Lower leg skin (tissue), 4 donors: ENCODE results near the gene CRYL1. TPM values are rescaled to one million over a fixed set of nuclear protein-coding genes. Genes with fewer than 3 reads are reported as not detected.

Experiments used
- DNase-seq, 2 donors: peaks; one replicate each; pipeline ENCODE4 v3.0.0-alpha.2; 2019; ENCODE audit warnings: low spot score in 2 of 2
- H3K4me3 ChIP-seq: fragments of 200-600 bp; sonication (generic); 2 replicates; pipeline ENCODE4 v1.5.1; 2017; ENCODE audit warnings: mild to moderate bottlenecking, low read depth; ENCODE audit not compliant: poor library complexity, severe bottlenecking
- POLR2A ChIP-seq, 2 donors: fragments of 450-650 bp; IDR thresholded peaks; one replicate each; pipeline ENCODE4 v1.6.1; 2016 to 2017; ENCODE audit warnings: antibody characterized with exemption in 2 of 2, mild to moderate bottlenecking in 1 of 2, moderate library complexity in 1 of 2
- WGBS, 2 donors: methylation state at CpG; one replicate each; pipeline ENCODE4 v1.1.5; 2018; 5-methylcytosine and 5-hydroxymethylcytosine counted together
- intact Hi-C: fragments of 100-400 bp; cut with DNase I; formaldehyde crosslinking; loops from one replicate; pipeline ENCODE4 v1.15.0; 2023; ENCODE audit warnings: low total_unique reads
- total RNA-seq, 4 donors: library from RNA; depleted of rRNA; stranded (reverse); fragments of >200 nt; gene quantifications; one replicate each; pipeline ENCODE4 v1.1.0, GENCODE V29; 2016
- TF ChIP-seq, protein P1 (sequence below), 3 donors: fragments of 450-650 bp; IDR thresholded peaks; one replicate each; pipeline ENCODE4 v1.5.1; 2016; ENCODE audit warnings: antibody characterized with exemption in 3 of 3, mild to moderate bottlenecking in 3 of 3, moderate library complexity in 2 of 3

CRYL1 gene
- total RNA-seq, 4 donors from 2014 or later: 10.3 to 21.4 (median 16.8) TPM

DNA sequence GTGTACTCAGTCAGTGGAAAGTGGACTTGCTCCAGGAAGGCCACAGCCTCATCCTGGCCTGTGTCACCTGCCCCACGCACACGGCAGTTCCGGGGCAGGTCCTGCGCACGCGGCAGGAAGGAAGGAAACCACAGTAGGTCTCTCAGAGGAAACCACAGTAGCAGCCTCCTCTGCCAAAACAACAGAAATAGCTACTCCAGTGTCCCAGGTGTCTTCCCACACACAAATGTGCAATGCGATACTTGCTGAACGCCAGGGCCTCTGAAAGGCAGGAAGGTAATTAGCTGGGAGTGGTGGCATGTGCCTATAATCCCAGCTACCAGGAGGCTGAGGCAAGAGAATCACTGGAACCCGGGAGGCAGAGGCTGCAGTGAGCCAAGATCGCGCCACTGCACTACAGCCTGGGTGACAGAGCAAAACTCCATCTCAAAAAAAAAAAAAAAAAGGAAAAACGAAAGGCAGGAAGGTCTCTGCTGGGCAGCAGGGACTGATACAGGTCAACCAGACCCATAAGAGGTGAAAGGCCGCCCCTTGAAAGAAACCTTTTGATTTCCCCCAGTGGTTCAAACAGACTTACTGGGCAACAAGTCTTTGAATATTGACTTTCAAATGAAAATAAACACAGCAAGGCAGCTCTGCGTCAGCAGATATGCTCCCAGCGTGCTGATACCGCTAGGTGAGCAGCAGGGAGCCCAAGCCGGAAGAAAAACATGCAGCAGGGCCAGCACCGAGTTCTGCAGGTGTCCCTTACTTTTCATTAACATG lies 49.5 kb downstream of the CRYL1 start:
- H3K4me3 ChIP-seq: no peak overlapping the region
- no peak for TF ChIP-seq POLR2A (IDR thresholded peaks at IDR 0.05)
- TF ChIP-seq, protein P1, sequence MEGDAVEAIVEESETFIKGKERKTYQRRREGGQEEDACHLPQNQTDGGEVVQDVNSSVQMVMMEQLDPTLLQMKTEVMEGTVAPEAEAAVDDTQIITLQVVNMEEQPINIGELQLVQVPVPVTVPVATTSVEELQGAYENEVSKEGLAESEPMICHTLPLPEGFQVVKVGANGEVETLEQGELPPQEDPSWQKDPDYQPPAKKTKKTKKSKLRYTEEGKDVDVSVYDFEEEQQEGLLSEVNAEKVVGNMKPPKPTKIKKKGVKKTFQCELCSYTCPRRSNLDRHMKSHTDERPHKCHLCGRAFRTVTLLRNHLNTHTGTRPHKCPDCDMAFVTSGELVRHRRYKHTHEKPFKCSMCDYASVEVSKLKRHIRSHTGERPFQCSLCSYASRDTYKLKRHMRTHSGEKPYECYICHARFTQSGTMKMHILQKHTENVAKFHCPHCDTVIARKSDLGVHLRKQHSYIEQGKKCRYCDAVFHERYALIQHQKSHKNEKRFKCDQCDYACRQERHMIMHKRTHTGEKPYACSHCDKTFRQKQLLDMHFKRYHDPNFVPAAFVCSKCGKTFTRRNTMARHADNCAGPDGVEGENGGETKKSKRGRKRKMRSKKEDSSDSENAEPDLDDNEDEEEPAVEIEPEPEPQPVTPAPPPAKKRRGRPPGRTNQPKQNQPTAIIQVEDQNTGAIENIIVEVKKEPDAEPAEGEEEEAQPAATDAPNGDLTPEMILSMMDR (IDR thresholded peaks at IDR 0.05): no peak
- intact Hi-C loops: no loop called here
- DNase-seq: no peak
- 70 to 75% methylated on average over 17 to 18 of the region's 18 CpGs for WGBS, 2 donors

GRCh38 chr13:20474515-20474914 lies 51.1 kb downstream of the CRYL1 start:
- 91 to 94% methylated on average over 3 of the region's 3 CpGs for WGBS, 2 donors
- DNase-seq: no peak
- intact Hi-C loops: no loop called here
- TF ChIP-seq POLR2A (IDR thresholded peaks at IDR 0.05): no peak
- TF ChIP-seq, protein P1 (IDR thresholded peaks at IDR 0.05): no peak
- no peak overlapping the region for H3K4me3 ChIP-seq

GRCh38 chr13:20473888-20474287 lies 51.8 kb downstream of the CRYL1 start:
- DNase-seq: no peak
- intact Hi-C loops: no loop called here
- TF ChIP-seq POLR2A (IDR thresholded peaks at IDR 0.05): no peak
- TF ChIP-seq, protein P1 (IDR thresholded peaks at IDR 0.05): no peak
- H3K4me3 ChIP-seq: no peak overlapping the region
- 71 to 84% methylated on average over 6 of the region's 6 CpGs for WGBS, 2 donors

GRCh38 chr13:20473139-20473538 lies 52.5 kb downstream of the CRYL1 start:
- no peak for DNase-seq
- no peak overlapping the region for H3K4me3 ChIP-seq
- WGBS, 2 donors: 93 to 94% methylated on average over 14 of the region's 14 CpGs
- TF ChIP-seq POLR2A (IDR thresholded peaks at IDR 0.05): no peak
- TF ChIP-seq, protein P1 (IDR thresholded peaks at IDR 0.05): no peak
- intact Hi-C loops: no loop called here

DNA sequence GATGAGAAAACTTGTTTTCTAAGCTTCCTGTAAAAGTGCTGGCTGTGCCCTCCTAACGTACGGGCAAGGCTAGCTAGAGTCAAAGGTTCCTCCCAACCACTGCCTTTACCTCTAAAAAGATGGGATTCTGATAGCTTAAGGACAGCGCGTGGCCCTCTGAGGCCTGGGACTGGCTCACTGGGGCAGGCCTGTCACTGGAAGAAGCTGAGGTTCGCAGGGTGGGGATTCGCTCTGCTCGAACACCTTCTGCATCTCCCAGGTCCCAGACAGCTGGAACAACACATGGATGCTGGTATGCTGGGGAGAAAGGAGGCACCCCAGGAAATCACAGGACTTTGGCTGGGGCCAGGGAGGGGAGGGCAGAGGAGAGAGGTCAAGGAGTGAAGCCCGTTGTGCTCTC lies 53.1 kb downstream of the CRYL1 start:
- 94 to 95% methylated on average over 8 of the region's 8 CpGs for WGBS, 2 donors
- H3K4me3 ChIP-seq: no peak overlapping the region
- TF ChIP-seq POLR2A (IDR thresholded peaks at IDR 0.05): no peak
- TF ChIP-seq, protein P1 (IDR thresholded peaks at IDR 0.05): no peak
- intact Hi-C loops: no loop called here
- no peak for DNase-seq

- no peak overlapping the region for H3K4me3 ChIP-seq
- WGBS, 2 donors: 96% methylated on average over 8 of the region's 8 CpGs
- intact Hi-C loops: no loop called here
- DNase-seq: no peak
- TF ChIP-seq, protein P1 (IDR thresholded peaks at IDR 0.05): no peak
- no peak for TF ChIP-seq POLR2A (IDR thresholded peaks at IDR 0.05)
Observed at GRCh38 chr13:20470136-20470535, 55.5 kb downstream of the CRYL1 start.
